ENCODE results near the gene CCNF. TPM values are rescaled to one million over a fixed set of nuclear protein-coding genes. Genes with fewer than 3 reads are reported as not detected.

Gene CCNF
- total and polyA plus RNA-seq, 2 of the 4 experiments (the other 2 are of a cell fraction): 8.2 to 20.1 TPM

- Histone ChIP-seq H4K91ac (ENCODE audit: insufficient read depth, low read depth, low read length) (peak overlapping the region; percentile 17; the same call in 1 of the 2 replicates), H3K9ac (ENCODE audit: low read depth, low read length) (no peak overlapping the region), H3K4me3 (ENCODE audit: insufficient read depth, low read depth, low read length) (no peak overlapping the region), H3K36me3 (ENCODE audit: control insufficient read depth, insufficient read depth, low read length) (no peaks in the 10 kb centered on the region), H3K9me3 (ENCODE audit: control insufficient read depth, insufficient read depth, low read length) (no peaks in the 10 kb centered on the region), H3K23ac (ENCODE audit: low read depth, low read length) (peak overlapping the region; percentile 24; the same call in 1 of the 2 replicates), H3K27me3 (ENCODE audit: control insufficient read depth, insufficient read depth, low read length) (no peaks in the 10 kb centered on the region; the same call in 1 of the 2 replicates), H3K9me1 (ENCODE audit: insufficient read depth, low read length) (peaks cover 8% of the 10 kb centered on the region), H2BK20ac (ENCODE audit: low read depth, low read length) (no peak overlapping the region), H2AFZ (replicated peaks; ENCODE audit: low read length, poor library complexity) (peak overlapping the region; percentile 32), H3K79me1 (ENCODE audit: low read depth in 1 of 2, low read length in 2 of 2) (peaks cover 5 to 28% of the 10 kb centered on the region in 2 experiments; a peak in 2 of 4 replicates), H3K4ac (ENCODE audit: low read depth, low read length) (0 out of 2 replicates have a peak overlapping the region, but pooled peaks have one; percentile 7), H4K20me1 (ENCODE audit: insufficient read depth, low read length) (0 out of 2 replicates have a peak, but pooled peaks cover 5% of the 10 kb centered on the region), H3K14ac (replicated peaks; ENCODE audit: low read depth, low read length) (peak overlapping the region; percentile 66; the same call in 1 of the 2 replicates), H2AK9ac (replicated peaks; ENCODE audit: low read depth, low read length, poor library complexity) (peak overlapping the region; percentile 88), H3K18ac (ENCODE audit: low read depth, low read length) (no peak overlapping the region), H4K8ac (ENCODE audit: low read depth in 2 of 2, low read length in 2 of 2) (peak overlapping the region in 1 of 2 experiments; percentile 6; a peak in 1 of 4 replicates), H3K4me2 (ENCODE audit: low read depth, low read length) (no peak overlapping the region; the same call in 1 of the 2 replicates), H2BK120ac (ENCODE audit: low read depth, low read length) (no peak overlapping the region), H2BK15ac (ENCODE audit: low read depth, low read length) (no peak overlapping the region), H3K27ac (ENCODE audit: insufficient read depth, low read length) (no peak overlapping the region), H2BK5ac (ENCODE audit: low read depth, low read length, poor library complexity, severe bottlenecking) (no peak overlapping the region), H3K4me1 (ENCODE audit: control insufficient read depth, insufficient read depth, low read length) (peaks cover 21% of the 10 kb centered on the region), H3K56ac (ENCODE audit: extremely low read depth, insufficient read depth, low read length) (no peak overlapping the region), H2AK5ac (ENCODE audit: low read depth, low read length) (no peak overlapping the region), H4K5ac (ENCODE audit: low read depth, low read length) (peak overlapping the region; percentile 25; the same call in 1 of the 2 replicates)
- ChIA-PET POLR2A (ENCODE audit: unreplicated experiment) (interaction anchor here (1.0 kb wide), 1 partner anchor 41 kb away, joined by 3 read pairs; no protein-coding TSS in a partner anchor), CTCF (no interaction called here)
- TF ChIP-seq CEBPB (IDR thresholded peaks at IDR 0.05; ENCODE audit: low read depth, low read length) (no peak), NFE2L2 (IDR thresholded peaks at IDR 0.05; ENCODE audit: low read depth, low read length) (no peak), MXI1 (IDR thresholded peaks at IDR 0.05; ENCODE audit: borderline replicate concordance, low read depth, low read length) (no peak), RAD21 (IDR thresholded peaks at IDR 0.05; ENCODE audit: low read length) (no peak), FOS (IDR thresholded peaks at IDR 0.05; ENCODE audit: low read depth, low read length) (no peak), BHLHE40 (IDR thresholded peaks at IDR 0.05; ENCODE audit: low read depth, low read length) (no peak), USF2 (IDR thresholded peaks at IDR 0.05; ENCODE audit: low read depth, low read length) (no peak)
- TF ChIP-seq, protein P1, sequence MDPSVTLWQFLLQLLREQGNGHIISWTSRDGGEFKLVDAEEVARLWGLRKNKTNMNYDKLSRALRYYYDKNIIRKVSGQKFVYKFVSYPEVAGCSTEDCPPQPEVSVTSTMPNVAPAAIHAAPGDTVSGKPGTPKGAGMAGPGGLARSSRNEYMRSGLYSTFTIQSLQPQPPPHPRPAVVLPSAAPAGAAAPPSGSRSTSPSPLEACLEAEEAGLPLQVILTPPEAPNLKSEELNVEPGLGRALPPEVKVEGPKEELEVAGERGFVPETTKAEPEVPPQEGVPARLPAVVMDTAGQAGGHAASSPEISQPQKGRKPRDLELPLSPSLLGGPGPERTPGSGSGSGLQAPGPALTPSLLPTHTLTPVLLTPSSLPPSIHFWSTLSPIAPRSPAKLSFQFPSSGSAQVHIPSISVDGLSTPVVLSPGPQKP (IDR thresholded peaks at IDR 0.05; ENCODE audit: borderline replicate concordance, low read depth, low read length): no peak
- 28% methylated on average over 5 of the region's 9 CpGs; no CpG with 5 or more reads in 1 of the 2 experiments for WGBS, 2 experiments (ENCODE audit: extremely low coverage in 2 of 2, insufficient read length in 1 of 2)
- DNase-seq (no peak), ATAC-seq (ENCODE audit: low read depth) (no peak)
- BruUV-seq (replicated peaks): no TSS peak
- dilution Hi-C loops (cut with HindIII; ENCODE audit: low sequenced_read_pairs, unreplicated experiment): no loop called here
- intact Hi-C loops (cut with micrococcal nuclease): no loop called here
- in situ Hi-C loops (cut with MboI; ENCODE audit: low sequenced_read_pairs): no loop called here
Observed at GRCh38 chr16:2470603-2471015, 41.4 kb downstream of the CCNF start.

Measured in IMR-90 (cell line).